Measurements from ENCODE around the gene MALRD1. TPM values are rescaled to one million over a fixed set of nuclear protein-coding genes. Genes with fewer than 3 reads are reported as not detected.

Gene MALRD1
- total and polyA plus RNA-seq, 2 experiments from 2014 or later = 0.49 to 0.57 TPM

GRCh38 chr10:19626156-19626555 is 577.6 kb downstream of the MALRD1 start:
- Histone ChIP-seq H3K27me3 (no peaks in the 10 kb centered on the region), H3K4me1 (ENCODE audit: low read depth) (no peaks in the 10 kb centered on the region), H3K27ac (no peak overlapping the region), H3K9me3 (ENCODE audit: low read depth) (no peaks in the 10 kb centered on the region), H3K36me3 (no peaks in the 10 kb centered on the region), H3K4me3 (no peak overlapping the region)
- no peak for DNase-seq (ENCODE audit: low read depth in 1 of 2, low spot score in 1 of 2)
- TF ChIP-seq CTCF (IDR thresholded peaks at IDR 0.05; ENCODE audit: low read depth, low read length) = no peak

- Histone ChIP-seq H3K9me3 (ENCODE audit: low read depth) (no peaks in the 10 kb centered on the region), H3K4me1 (ENCODE audit: low read depth) (no peaks in the 10 kb centered on the region), H3K27ac (no peak overlapping the region), H3K27me3 (no peaks in the 10 kb centered on the region), H3K4me3 (no peak overlapping the region), H3K36me3 (no peaks in the 10 kb centered on the region)
- TF ChIP-seq CTCF (IDR thresholded peaks at IDR 0.05; ENCODE audit: low read depth, low read length) = no peak
- DNase-seq (ENCODE audit: low read depth in 1 of 2, low spot score in 1 of 2) = peak in 1 of 2 donors; percentile 30
Observed at GRCh38 chr10:19628767-19629560, 580.4 kb downstream of the MALRD1 start.

DNA sequence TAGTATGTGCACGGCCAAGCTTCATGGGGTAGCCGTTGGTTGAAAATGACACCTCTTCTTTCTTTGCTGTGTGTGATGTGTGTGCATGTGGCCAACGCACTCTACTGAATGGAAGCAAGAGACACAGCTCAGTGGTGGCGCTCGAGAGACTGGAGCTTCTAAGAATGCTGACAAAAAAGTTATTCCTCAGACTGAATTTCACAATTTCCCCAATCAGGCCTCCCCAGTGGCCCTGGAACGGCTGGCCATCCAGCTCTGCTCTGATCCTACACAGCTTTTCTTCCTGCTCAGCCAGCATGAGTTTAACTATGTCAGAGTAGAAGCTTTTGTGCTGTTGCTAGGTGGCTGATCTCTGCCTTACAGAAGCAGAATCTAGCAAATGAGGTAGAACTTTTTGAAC is 581.0 kb downstream of the MALRD1 start:
- Histone ChIP-seq H3K36me3 (no peaks in the 10 kb centered on the region), H3K4me3 (no peak overlapping the region), H3K4me1 (ENCODE audit: low read depth) (no peaks in the 10 kb centered on the region), H3K27ac (no peak overlapping the region), H3K9me3 (ENCODE audit: low read depth) (no peaks in the 10 kb centered on the region), H3K27me3 (no peaks in the 10 kb centered on the region)
- peak; percentile 17 to 93 for DNase-seq (ENCODE audit: low read depth in 1 of 2, low spot score in 1 of 2)
- peak; percentile 55 for TF ChIP-seq CTCF (IDR thresholded peaks at IDR 0.05; ENCODE audit: low read depth, low read length)

DNA sequence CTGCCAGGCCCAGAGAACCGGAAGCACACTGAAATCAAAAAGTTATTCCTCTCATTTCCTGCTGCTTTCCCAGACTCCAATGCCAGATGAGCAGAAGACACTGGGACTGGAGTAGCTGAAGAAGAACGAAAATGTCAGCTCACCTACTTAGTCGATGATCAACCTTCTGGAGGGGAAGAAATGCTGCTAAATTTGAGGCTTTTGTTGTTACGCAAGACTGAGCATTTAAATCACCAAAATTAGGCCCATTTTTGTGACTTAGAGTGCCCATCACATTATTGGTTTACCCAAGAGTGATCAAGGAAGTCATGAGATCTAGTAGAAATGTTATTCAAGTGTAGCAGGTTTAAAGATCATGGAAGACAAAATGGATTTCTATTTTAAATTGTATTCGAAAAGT is 585.6 kb downstream of the MALRD1 start:
- Histone ChIP-seq H3K27me3 (no peaks in the 10 kb centered on the region), H3K27ac (no peak overlapping the region), H3K9me3 (ENCODE audit: low read depth) (no peaks in the 10 kb centered on the region), H3K4me1 (ENCODE audit: low read depth) (no peaks in the 10 kb centered on the region), H3K4me3 (no peak overlapping the region), H3K36me3 (no peaks in the 10 kb centered on the region)
- no peak for TF ChIP-seq CTCF (IDR thresholded peaks at IDR 0.05; ENCODE audit: low read depth, low read length)
- DNase-seq (ENCODE audit: low read depth in 1 of 2, low spot score in 1 of 2) = no peak

- peak in 1 of 2 donors; percentile 95 for DNase-seq (ENCODE audit: low read depth in 1 of 2, low spot score in 1 of 2)
- Histone ChIP-seq H3K27ac (no peak overlapping the region), H3K9me3 (ENCODE audit: low read depth) (no peaks in the 10 kb centered on the region), H3K36me3 (no peaks in the 10 kb centered on the region), H3K4me1 (ENCODE audit: low read depth) (no peaks in the 10 kb centered on the region), H3K27me3 (no peaks in the 10 kb centered on the region), H3K4me3 (no peak overlapping the region)
- no peak for TF ChIP-seq CTCF (IDR thresholded peaks at IDR 0.05; ENCODE audit: low read depth, low read length)
Observed at GRCh38 chr10:19638182-19638895, 589.7 kb downstream of the MALRD1 start.
